ENCODE data around the gene IL7R.

- no peak for TF ChIP-seq CTCF (IDR thresholded peaks at IDR 0.05)
- TF ChIP-seq POLR2A (IDR thresholded peaks at IDR 0.05), result no peak
Measured at GRCh38 chr5:35863159-35863558, 6.5 kb downstream of the IL7R start.
